Measurements from ENCODE around the gene KCTD2.

KCTD2 gene

GRCh38 chr17:75063626-75064025 is 16.6 kb downstream of the KCTD2 start:
- Histone ChIP-seq H2AFZ (ENCODE audit: low read length) (no peak overlapping the region), H4K20me1 (ENCODE audit: insufficient read depth, low read length, poor library complexity, severe bottlenecking) (no peaks in the 10 kb centered on the region), H3K4me2 (ENCODE audit: low read depth, low read length, poor library complexity, severe bottlenecking) (no peak overlapping the region), H3K79me2 (ENCODE audit: insufficient read depth, low read length) (no peaks in the 10 kb centered on the region), H3K27me3 (ENCODE audit: insufficient read depth, low read length, poor library complexity, severe bottlenecking) (no peaks in the 10 kb centered on the region), H3F3A (ENCODE audit: low read depth) (no peaks in the 10 kb centered on the region), H3K9me2 (replicated peaks; ENCODE audit: low read depth, low read length) (no peaks in the 10 kb centered on the region), H3K9me3 (ENCODE audit: insufficient read depth, low read depth, low read length) (no peaks in the 10 kb centered on the region), H3K4me1 (ENCODE audit: insufficient read depth, low read length, poor library complexity, severe bottlenecking) (peaks cover 9% of the 10 kb centered on the region), H3K9ac (ENCODE audit: low read depth, low read length, poor library complexity, severe bottlenecking) (no peak overlapping the region), H3K36me3 (ENCODE audit: insufficient read depth, low read length) (peaks cover 50% of the 10 kb centered on the region; the same call in 1 of the 2 replicates), H3K4me3 (ENCODE audit: low read length, poor library complexity, severe bottlenecking) (no peak overlapping the region)
- TF ChIP-seq EZH2phosphoT487 (IDR thresholded peaks at IDR 0.05; ENCODE audit: borderline replicate concordance) (no peak), CTCF (conservative IDR thresholded peaks at IDR 0.05; ENCODE audit: low read length) (no peak)

GRCh38 chr17:75064040-75064439 is 17.0 kb downstream of the KCTD2 start:
- Histone ChIP-seq H3K27me3 (ENCODE audit: insufficient read depth, low read length, poor library complexity, severe bottlenecking) (no peaks in the 10 kb centered on the region), H3K79me2 (ENCODE audit: insufficient read depth, low read length) (no peaks in the 10 kb centered on the region), H3K9ac (ENCODE audit: low read depth, low read length, poor library complexity, severe bottlenecking) (no peak overlapping the region), H3K4me1 (ENCODE audit: insufficient read depth, low read length, poor library complexity, severe bottlenecking) (peaks cover 9% of the 10 kb centered on the region), H4K20me1 (ENCODE audit: insufficient read depth, low read length, poor library complexity, severe bottlenecking) (no peaks in the 10 kb centered on the region), H3K4me2 (ENCODE audit: low read depth, low read length, poor library complexity, severe bottlenecking) (no peak overlapping the region), H3K36me3 (ENCODE audit: insufficient read depth, low read length) (peaks cover 50% of the 10 kb centered on the region; the same call in 1 of the 2 replicates), H2AFZ (ENCODE audit: low read length) (no peak overlapping the region), H3K4me3 (ENCODE audit: low read length, poor library complexity, severe bottlenecking) (no peak overlapping the region), H3K9me2 (replicated peaks; ENCODE audit: low read depth, low read length) (no peaks in the 10 kb centered on the region), H3K9me3 (ENCODE audit: insufficient read depth, low read depth, low read length) (no peaks in the 10 kb centered on the region), H3F3A (ENCODE audit: low read depth) (no peaks in the 10 kb centered on the region)
- TF ChIP-seq EZH2phosphoT487 (IDR thresholded peaks at IDR 0.05; ENCODE audit: borderline replicate concordance) (no peak), CTCF (conservative IDR thresholded peaks at IDR 0.05; ENCODE audit: low read length) (no peak)

GRCh38 chr17:75064460-75064859 is 17.4 kb downstream of the KCTD2 start:
- Histone ChIP-seq H2AFZ (ENCODE audit: low read length) (no peak overlapping the region), H3F3A (ENCODE audit: low read depth) (no peaks in the 10 kb centered on the region), H3K9me3 (ENCODE audit: insufficient read depth, low read depth, low read length) (no peaks in the 10 kb centered on the region), H4K20me1 (ENCODE audit: insufficient read depth, low read length, poor library complexity, severe bottlenecking) (no peaks in the 10 kb centered on the region), H3K27me3 (ENCODE audit: insufficient read depth, low read length, poor library complexity, severe bottlenecking) (no peaks in the 10 kb centered on the region), H3K9ac (ENCODE audit: low read depth, low read length, poor library complexity, severe bottlenecking) (no peak overlapping the region), H3K79me2 (ENCODE audit: insufficient read depth, low read length) (no peaks in the 10 kb centered on the region), H3K4me3 (ENCODE audit: low read length, poor library complexity, severe bottlenecking) (no peak overlapping the region), H3K9me2 (replicated peaks; ENCODE audit: low read depth, low read length) (no peaks in the 10 kb centered on the region), H3K36me3 (ENCODE audit: insufficient read depth, low read length) (peaks cover 47% of the 10 kb centered on the region; the same call in 1 of the 2 replicates), H3K4me2 (ENCODE audit: low read depth, low read length, poor library complexity, severe bottlenecking) (no peak overlapping the region), H3K4me1 (ENCODE audit: insufficient read depth, low read length, poor library complexity, severe bottlenecking) (peaks cover 9% of the 10 kb centered on the region)
- TF ChIP-seq CTCF (conservative IDR thresholded peaks at IDR 0.05; ENCODE audit: low read length): no peak
- TF ChIP-seq EZH2phosphoT487 (IDR thresholded peaks at IDR 0.05; ENCODE audit: borderline replicate concordance): no peak

Data from Loucy (cell line).